ENCODE data around the gene MRPL18.

Gene MRPL18

DNA sequence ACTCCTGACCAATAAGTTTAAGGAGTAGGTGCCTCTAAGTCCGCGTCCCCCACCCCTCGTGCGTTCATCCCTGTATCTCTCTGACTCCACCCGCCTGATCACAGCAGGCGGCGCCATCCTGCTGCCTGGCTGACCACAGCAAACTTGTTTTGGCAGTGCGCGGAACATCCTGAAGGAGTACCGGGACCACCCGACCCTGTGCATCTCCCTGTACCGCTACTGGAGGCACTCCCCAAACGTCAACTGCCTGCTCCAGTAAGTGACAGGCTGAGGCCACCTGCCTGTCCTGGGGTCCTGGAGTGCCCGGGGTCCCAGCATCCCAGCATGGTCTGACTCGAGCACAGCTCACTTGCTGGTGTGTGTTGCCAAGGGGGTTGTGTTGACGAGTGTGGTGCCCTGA lies 28.8 kb downstream of the MRPL18 start:
- Histone ChIP-seq H3K27me3 (ENCODE audit: low read depth, low read length) (no peaks in the 10 kb centered on the region), H3K4me2 (ENCODE audit: low read length) (no peak overlapping the region), H2AFZ (ENCODE audit: low read depth, low read length) (no peak overlapping the region), H3K9ac (ENCODE audit: low read length) (no peak overlapping the region), H3K4me3 (ENCODE audit: low read length) (no peak overlapping the region), H4K20me1 (ENCODE audit: insufficient read depth, low read length) (no peaks in the 10 kb centered on the region), H3K4me1 (ENCODE audit: low read length) (no peaks in the 10 kb centered on the region), H3K9me3 (ENCODE audit: insufficient read depth, low read length) (no peaks in the 10 kb centered on the region), H3K79me2 (ENCODE audit: low read length) (no peaks in the 10 kb centered on the region), H3K36me3 (replicated peaks; ENCODE audit: low read depth, low read length) (no peaks in the 10 kb centered on the region), H3K27ac (ENCODE audit: low read length) (no peak overlapping the region)
- TF ChIP-seq, protein P1, sequence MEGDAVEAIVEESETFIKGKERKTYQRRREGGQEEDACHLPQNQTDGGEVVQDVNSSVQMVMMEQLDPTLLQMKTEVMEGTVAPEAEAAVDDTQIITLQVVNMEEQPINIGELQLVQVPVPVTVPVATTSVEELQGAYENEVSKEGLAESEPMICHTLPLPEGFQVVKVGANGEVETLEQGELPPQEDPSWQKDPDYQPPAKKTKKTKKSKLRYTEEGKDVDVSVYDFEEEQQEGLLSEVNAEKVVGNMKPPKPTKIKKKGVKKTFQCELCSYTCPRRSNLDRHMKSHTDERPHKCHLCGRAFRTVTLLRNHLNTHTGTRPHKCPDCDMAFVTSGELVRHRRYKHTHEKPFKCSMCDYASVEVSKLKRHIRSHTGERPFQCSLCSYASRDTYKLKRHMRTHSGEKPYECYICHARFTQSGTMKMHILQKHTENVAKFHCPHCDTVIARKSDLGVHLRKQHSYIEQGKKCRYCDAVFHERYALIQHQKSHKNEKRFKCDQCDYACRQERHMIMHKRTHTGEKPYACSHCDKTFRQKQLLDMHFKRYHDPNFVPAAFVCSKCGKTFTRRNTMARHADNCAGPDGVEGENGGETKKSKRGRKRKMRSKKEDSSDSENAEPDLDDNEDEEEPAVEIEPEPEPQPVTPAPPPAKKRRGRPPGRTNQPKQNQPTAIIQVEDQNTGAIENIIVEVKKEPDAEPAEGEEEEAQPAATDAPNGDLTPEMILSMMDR (IDR thresholded peaks at IDR 0.05; ENCODE audit: low read depth, low read length) = no peak
- TF ChIP-seq EZH2phosphoT487 (IDR thresholded peaks at IDR 0.05; ENCODE audit: low read depth) = no peak

DNA sequence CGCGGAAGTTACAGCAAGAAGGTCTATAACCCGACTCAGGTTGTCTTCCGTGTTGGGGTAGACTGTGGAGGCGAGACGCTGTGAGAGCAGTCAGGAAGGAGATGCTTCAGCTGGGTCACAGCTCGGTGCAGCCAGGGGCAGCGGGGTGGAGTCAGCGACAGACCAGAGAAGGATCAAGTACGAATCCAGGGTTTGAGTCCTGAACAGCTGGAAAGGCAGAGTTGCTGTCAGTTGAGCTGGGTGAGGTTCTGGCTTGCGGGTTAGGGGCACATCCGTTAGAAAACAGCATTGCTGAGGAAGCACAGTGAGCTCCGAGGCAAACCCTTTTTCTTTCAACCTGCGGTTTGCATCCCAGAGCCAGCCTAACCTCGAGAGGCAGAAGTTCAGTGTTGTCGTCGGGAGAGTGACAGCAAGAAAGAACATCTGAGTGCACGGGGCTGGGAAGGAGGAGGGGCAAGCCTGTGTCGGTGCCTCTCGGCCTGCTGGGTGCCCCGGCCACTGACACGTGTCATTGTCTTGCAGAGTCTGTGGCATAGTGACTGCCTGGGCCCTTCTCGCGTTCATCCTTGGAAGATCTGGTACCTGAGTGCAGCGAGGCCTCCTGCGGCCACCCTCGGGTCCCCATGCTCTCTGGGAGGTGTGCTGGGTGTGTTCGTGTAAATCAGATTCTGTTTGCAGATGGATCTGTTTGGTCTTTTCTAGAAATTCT lies 29.8 kb downstream of the MRPL18 start:
- TF ChIP-seq EZH2phosphoT487 (IDR thresholded peaks at IDR 0.05; ENCODE audit: low read depth) = no peak
- TF ChIP-seq, protein P1 (IDR thresholded peaks at IDR 0.05; ENCODE audit: low read depth, low read length) = no peak
- no peaks in the 10 kb centered on the region for H3K4me1 ChIP-seq (ENCODE audit: low read length)
- H3K9ac ChIP-seq (ENCODE audit: low read length) = no peak overlapping the region
- no peaks in the 10 kb centered on the region for H3K9me3 ChIP-seq (ENCODE audit: insufficient read depth, low read length)
- no peaks in the 10 kb centered on the region for H3K27me3 ChIP-seq (ENCODE audit: low read depth, low read length)
- no peaks in the 10 kb centered on the region for H3K79me2 ChIP-seq (ENCODE audit: low read length)
- no peak overlapping the region for H3K4me2 ChIP-seq (ENCODE audit: low read length)
- H3K36me3 ChIP-seq (replicated peaks; ENCODE audit: low read depth, low read length) = no peaks in the 10 kb centered on the region
- H2AFZ ChIP-seq (ENCODE audit: low read depth, low read length) = no peak overlapping the region
- no peak overlapping the region for H3K27ac ChIP-seq (ENCODE audit: low read length)
- no peak overlapping the region for H3K4me3 ChIP-seq (ENCODE audit: low read length)
- no peaks in the 10 kb centered on the region for H4K20me1 ChIP-seq (ENCODE audit: insufficient read depth, low read length)

DNA sequence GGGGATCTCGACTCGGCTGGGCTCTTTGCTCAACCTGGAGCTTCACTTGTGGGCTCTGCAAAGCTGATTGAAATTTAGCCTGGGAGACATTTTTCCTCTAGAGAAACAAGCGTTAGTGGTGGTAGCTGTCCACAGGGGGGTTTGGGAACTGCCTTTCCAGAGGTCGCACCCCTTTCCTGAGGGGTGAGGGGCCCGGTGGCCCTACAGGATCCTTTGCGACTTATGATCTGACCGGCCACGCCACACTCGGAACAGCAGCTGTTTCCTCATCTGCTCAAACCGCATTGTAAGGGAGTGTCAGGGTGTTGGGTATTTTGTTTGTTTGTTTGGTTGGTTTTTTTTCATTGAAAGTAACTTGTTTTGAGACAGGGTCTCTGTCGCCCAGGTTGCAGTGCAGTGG lies 30.9 kb downstream of the MRPL18 start:
- Histone ChIP-seq H3K79me2 (ENCODE audit: low read length) (no peaks in the 10 kb centered on the region), H3K9me3 (ENCODE audit: insufficient read depth, low read length) (no peaks in the 10 kb centered on the region), H3K9ac (ENCODE audit: low read length) (no peak overlapping the region), H3K4me1 (ENCODE audit: low read length) (no peaks in the 10 kb centered on the region), H2AFZ (ENCODE audit: low read depth, low read length) (no peak overlapping the region), H3K27me3 (ENCODE audit: low read depth, low read length) (no peaks in the 10 kb centered on the region), H3K4me2 (ENCODE audit: low read length) (no peak overlapping the region), H3K27ac (ENCODE audit: low read length) (no peak overlapping the region), H3K36me3 (replicated peaks; ENCODE audit: low read depth, low read length) (no peaks in the 10 kb centered on the region), H3K4me3 (ENCODE audit: low read length) (no peak overlapping the region), H4K20me1 (ENCODE audit: insufficient read depth, low read length) (no peaks in the 10 kb centered on the region)
- TF ChIP-seq EZH2phosphoT487 (IDR thresholded peaks at IDR 0.05; ENCODE audit: low read depth) = no peak
- TF ChIP-seq, protein P1 (IDR thresholded peaks at IDR 0.05; ENCODE audit: low read depth, low read length) = no peak

DNA sequence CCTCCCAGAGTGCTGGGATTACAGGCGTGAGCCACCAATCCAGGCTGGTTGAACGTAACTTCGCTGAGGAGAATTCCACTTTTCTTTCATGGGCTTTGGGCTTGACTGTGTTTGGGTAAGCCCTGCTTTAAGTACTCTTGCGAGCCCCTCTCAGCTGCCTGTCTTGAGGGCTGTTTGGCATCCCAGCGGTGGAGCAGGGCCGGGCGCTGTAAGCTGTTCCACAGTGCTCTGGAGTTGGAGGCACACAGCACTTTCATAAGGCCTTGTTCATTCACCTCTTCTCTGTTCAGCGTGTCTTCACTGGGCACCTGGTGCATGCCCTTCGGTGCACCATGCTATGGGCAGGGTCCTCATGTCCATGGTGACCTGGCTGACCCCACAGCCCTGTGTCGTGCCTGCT lies 31.5 kb downstream of the MRPL18 start:
- Histone ChIP-seq H3K27me3 (ENCODE audit: low read depth, low read length) (no peaks in the 10 kb centered on the region), H3K4me2 (ENCODE audit: low read length) (no peak overlapping the region), H3K9ac (ENCODE audit: low read length) (no peak overlapping the region), H3K27ac (ENCODE audit: low read length) (no peak overlapping the region), H3K9me3 (ENCODE audit: insufficient read depth, low read length) (no peaks in the 10 kb centered on the region), H3K4me3 (ENCODE audit: low read length) (no peak overlapping the region), H3K79me2 (ENCODE audit: low read length) (no peaks in the 10 kb centered on the region), H4K20me1 (ENCODE audit: insufficient read depth, low read length) (no peaks in the 10 kb centered on the region), H3K4me1 (ENCODE audit: low read length) (no peaks in the 10 kb centered on the region), H2AFZ (ENCODE audit: low read depth, low read length) (no peak overlapping the region), H3K36me3 (replicated peaks; ENCODE audit: low read depth, low read length) (no peaks in the 10 kb centered on the region)
- no peak for TF ChIP-seq EZH2phosphoT487 (IDR thresholded peaks at IDR 0.05; ENCODE audit: low read depth)
- TF ChIP-seq, protein P1 (IDR thresholded peaks at IDR 0.05; ENCODE audit: low read depth, low read length) = no peak
